H9 (cell line): ENCODE measurements around the gene SLC24A3. TPM values are rescaled to one million over a fixed set of nuclear protein-coding genes. Genes with fewer than 3 reads are reported as not detected.

ENCODE experiments used
- DNase-seq: peaks from one replicate; pipeline ENCODE4 v3.0.0-alpha.2; 2017
- H2AFZ ChIP-seq: one replicate; pipeline ENCODE4 v1.6.1; 2013; ENCODE audit warnings: mild to moderate bottlenecking, low read length, control low read depth, moderate library complexity
- H2AK5ac ChIP-seq: 2 replicates; pipeline ENCODE4 v1.6.1; 2013; ENCODE audit warnings: low read length, control low read depth, mixed read lengths; ENCODE audit not compliant: insufficient read length
- H2BK120ac ChIP-seq: one replicate; pipeline ENCODE4 v1.6.1; 2013; ENCODE audit warnings: low read depth, mild to moderate bottlenecking, low read length, control low read depth, inconsistent platforms; ENCODE audit not compliant: poor library complexity, severe bottlenecking
- H2BK12ac ChIP-seq: 2 replicates; pipeline ENCODE4 v1.6.1; 2013; ENCODE audit warnings: low read length, control low read depth, mixed read lengths, low read depth; ENCODE audit not compliant: insufficient read length
- H2BK15ac ChIP-seq: 2 replicates; pipeline ENCODE4 v1.6.1; 2013; ENCODE audit warnings: low read depth, low read length, control low read depth
- H2BK20ac ChIP-seq: one replicate; pipeline ENCODE4 v1.6.1; 2013; ENCODE audit warnings: low read depth, mild to moderate bottlenecking, low read length, control low read depth, inconsistent platforms; ENCODE audit not compliant: poor library complexity, severe bottlenecking
- H2BK5ac ChIP-seq: 2 replicates; pipeline ENCODE4 v1.6.1; 2013; ENCODE audit warnings: low read length, control low read depth, mixed read lengths; ENCODE audit not compliant: insufficient read length
- H3K14ac ChIP-seq: 2 replicates; pipeline ENCODE4 v1.6.1; 2013; ENCODE audit warnings: low read length, control low read depth; ENCODE audit not compliant: insufficient read depth
- H3K18ac ChIP-seq: 2 replicates; pipeline ENCODE4 v1.6.1; 2013; ENCODE audit warnings: low read depth, mild to moderate bottlenecking, mixed read lengths, low read length, control low read depth; ENCODE audit not compliant: insufficient read length
- H3K23ac ChIP-seq: 2 replicates; pipeline ENCODE4 v1.6.1; 2013; ENCODE audit warnings: low read length, control low read depth, mixed read lengths, low read depth; ENCODE audit not compliant: insufficient read length
- H3K23me2 ChIP-seq: 2 replicates; pipeline ENCODE4 v1.6.1; 2013; ENCODE audit warnings: low read depth, mild to moderate bottlenecking, mixed read lengths, low read length, control low read depth; ENCODE audit not compliant: insufficient read length, poor library complexity, severe bottlenecking
- H3K27ac ChIP-seq: 2 replicates; pipeline ENCODE4 v1.5.1; 2013; ENCODE audit warnings: low read length, control low read depth, mixed read lengths, low read depth; ENCODE audit not compliant: insufficient read length
- H3K27me3 ChIP-seq: 2 replicates; pipeline ENCODE4 v1.6.1; 2013; ENCODE audit warnings: low read length, control low read depth, inconsistent platforms; ENCODE audit not compliant: insufficient read depth
- H3K4ac ChIP-seq: 2 replicates; pipeline ENCODE4 v1.6.1; 2013; ENCODE audit warnings: low read depth, mild to moderate bottlenecking, control low read depth, inconsistent platforms, low read length, moderate library complexity
- H3K4me1 ChIP-seq: 2 replicates; pipeline ENCODE4 v1.6.1; 2013; ENCODE audit warnings: low read length, control low read depth, inconsistent platforms; ENCODE audit not compliant: insufficient read depth
- H3K4me2 ChIP-seq: 2 replicates; pipeline ENCODE4 v1.6.1; 2013; ENCODE audit warnings: low read length, control low read depth, mixed read lengths; ENCODE audit not compliant: insufficient read length, insufficient read depth
- H3K56ac ChIP-seq: 2 replicates; pipeline ENCODE4 v1.6.1; 2013; ENCODE audit warnings: low read depth, mild to moderate bottlenecking, mixed read lengths, low read length, control low read depth; ENCODE audit not compliant: insufficient read length
- H3K79me1 ChIP-seq: 2 replicates; pipeline ENCODE4 v1.6.1; 2013; ENCODE audit warnings: low read depth, mild to moderate bottlenecking, moderate library complexity, low read length, control low read depth, inconsistent platforms; ENCODE audit not compliant: insufficient read depth, poor library complexity, severe bottlenecking
- H3K79me2 ChIP-seq: 2 replicates; pipeline ENCODE4 v1.6.1; 2013; ENCODE audit warnings: low read length, control low read depth, inconsistent platforms; ENCODE audit not compliant: insufficient read depth
- H3K9ac ChIP-seq: 2 replicates; pipeline ENCODE4 v1.6.1; 2013; ENCODE audit warnings: low read length, control low read depth, mixed read lengths; ENCODE audit not compliant: insufficient read length; ENCODE audit errors: extremely low read depth
- H3K9me3 ChIP-seq: one replicate; pipeline ENCODE4 v1.6.1; 2013; ENCODE audit warnings: low read depth, low read length, inconsistent platforms; ENCODE audit not compliant: control insufficient read depth
- H3T11ph ChIP-seq: one replicate; pipeline ENCODE4 v1.6.1; 2013; ENCODE audit warnings: mild to moderate bottlenecking, low read length, control low read depth, inconsistent platforms
- H4K20me1 ChIP-seq: one replicate; pipeline ENCODE4 v1.6.1; 2013; ENCODE audit not compliant: control insufficient read depth, insufficient read length, insufficient read depth
- H4K5ac ChIP-seq: 2 replicates; pipeline ENCODE4 v1.6.1; 2013; ENCODE audit warnings: low read depth, mild to moderate bottlenecking, mixed read lengths, low read length, control low read depth; ENCODE audit not compliant: insufficient read length
- H4K8ac ChIP-seq: replicated peaks from 2 replicates; pipeline ENCODE4 v1.6.1; 2013; ENCODE audit warnings: low read length, control low read depth, mixed read lengths, low read depth; ENCODE audit not compliant: insufficient read length
- H4K91ac ChIP-seq: 2 replicates; pipeline ENCODE4 v1.6.1; 2013; ENCODE audit warnings: low read depth, mild to moderate bottlenecking, moderate library complexity, mixed read lengths, low read length, control low read depth; ENCODE audit not compliant: insufficient read length
- H3K27ac Mint-ChIP-seq, 3 experiments: 2 replicates in 2 of 3; 3 replicates in 1 of 3; pipeline ENCODE4 v1.8.0; 2020 to 2021; ENCODE audit warnings: mixed read lengths in 3 of 3, mild to moderate bottlenecking in 1 of 3, moderate library complexity in 1 of 3
- H3K27me3 Mint-ChIP-seq: 2 replicates; pipeline ENCODE4 v1.8.0; 2021; ENCODE audit warnings: low read depth, mild to moderate bottlenecking, moderate library complexity, mixed read lengths
- H3K36me3 Mint-ChIP-seq, 3 experiments: 2 replicates in 2 of 3; 3 replicates in 1 of 3; pipeline ENCODE4 v1.8.0; 2020 to 2021; ENCODE audit warnings: low read depth in 3 of 3, mixed read lengths in 3 of 3; ENCODE audit not compliant: insufficient read depth in 1 of 3
- H3K4me1 Mint-ChIP-seq, 2 experiments: 2 replicates each; pipeline ENCODE4 v1.8.0; 2020; ENCODE audit warnings: mixed read lengths in 2 of 2
- H3K4me3 Mint-ChIP-seq, 2 experiments: 2 replicates in 1 of 2; 3 replicates in 1 of 2; pipeline ENCODE4 v1.8.0; 2020 to 2021; ENCODE audit warnings: mild to moderate bottlenecking in 2 of 2, mixed read lengths in 2 of 2, moderate library complexity in 1 of 2
- H3K9me3 Mint-ChIP-seq, 2 experiments: 2 replicates in 1 of 2; 3 replicates in 1 of 2; pipeline ENCODE4 v1.8.0; 2020; ENCODE audit warnings: mild to moderate bottlenecking in 2 of 2, mixed read lengths in 2 of 2, moderate library complexity in 1 of 2
- WGBS: extraction: QIAGEN DNeasy Blood & Tissue Kit; methylation state at CpG from one replicate; pipeline ENCODE4 v1.1.7; 2013; ENCODE audit warnings: missing lambda C conversion rate, low lambda C conversion rate, mixed read lengths; ENCODE audit not compliant: insufficient read length; ENCODE audit errors: extremely low coverage; 5-methylcytosine and 5-hydroxymethylcytosine counted together
- total RNA-seq: library from RNA; stranded (reverse); gene quantifications from 2 replicates; pipeline ENCODE4 v1.2.1, GENCODE V29; 2021
- TF ChIP-seq, protein P1 (sequence below): fragments of 200-600 bp; sonication (generic); conservative IDR thresholded peaks from 3 replicates; pipeline ENCODE4 v1.8.0; 2021; ENCODE audit warnings: antibody characterized with exemption, mild to moderate bottlenecking

SLC24A3 gene
- total RNA-seq, 1 experiment from 2014 or later, result 0.83 TPM

DNA sequence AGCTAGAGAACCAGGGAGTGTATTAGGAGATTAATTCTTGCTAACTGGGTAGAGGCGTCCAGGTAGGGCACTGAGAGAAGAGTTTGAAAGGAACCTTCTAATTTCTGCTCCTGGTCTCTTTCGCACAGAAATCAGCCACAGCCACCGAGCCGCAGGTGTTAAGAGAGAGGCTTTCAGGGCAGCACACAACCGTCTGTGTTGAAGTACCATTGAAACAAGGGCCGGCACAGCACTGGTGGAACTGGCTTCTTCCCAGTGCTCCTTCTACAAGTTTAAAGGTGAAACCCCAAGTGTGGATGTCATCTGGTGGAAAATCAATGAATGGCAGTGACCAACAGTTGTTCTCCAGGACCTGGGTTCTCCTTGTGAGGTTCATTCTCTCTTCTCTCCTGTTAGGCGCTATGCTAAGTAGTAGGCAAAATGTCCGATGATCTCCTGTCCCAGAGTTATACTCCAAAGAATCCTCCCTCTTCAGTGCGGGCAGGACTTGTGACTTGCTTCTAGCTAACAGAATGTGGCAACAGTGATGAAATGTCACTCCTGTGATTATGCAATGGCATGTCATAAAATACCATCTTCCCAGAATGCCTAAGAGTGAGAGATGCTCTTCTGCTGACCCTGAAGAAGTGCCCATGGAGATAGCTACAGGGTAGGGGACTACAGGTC, 530.7 kb downstream of the SLC24A3 start:
- Histone ChIP-seq H2BK12ac (no peak overlapping the region), H2AK5ac (no peak overlapping the region), H3K27me3 (no peaks in the 10 kb centered on the region), H4K8ac (no peak overlapping the region), H4K5ac (no peak overlapping the region), H3K9me3 (no peaks in the 10 kb centered on the region), H3K4ac (no peak overlapping the region), H4K20me1 (no peaks in the 10 kb centered on the region), H3T11ph (no peak overlapping the region), H3K4me2 (no peak overlapping the region), H3K9ac (no peak overlapping the region), H3K56ac (no peak overlapping the region), H3K4me1 (no peaks in the 10 kb centered on the region; the same call in 1 of the 2 replicates), H2BK20ac (no peak overlapping the region), H3K14ac (no peak overlapping the region), H3K79me1 (no peaks in the 10 kb centered on the region), H2BK5ac (no peak overlapping the region), H4K91ac (no peak overlapping the region), H3K79me2 (no peaks in the 10 kb centered on the region), H3K27ac (no peak overlapping the region), H3K23me2 (no peaks in the 10 kb centered on the region), H2AFZ (no peak overlapping the region), H2BK120ac (no peak overlapping the region), H2BK15ac (no peak overlapping the region), H3K23ac (no peak overlapping the region), H3K18ac (no peak overlapping the region)
- peaks cover 2% of the 10 kb centered on the region; the same call in 1 of the 2 replicates for H3K27me3 Mint-ChIP-seq
- DNase-seq, result no peak
- peaks cover 0 to 5% (median 3%) of the 10 kb centered on the region in 3 experiments; a peak in 1 of 7 replicates for H3K36me3 Mint-ChIP-seq
- peaks cover 12 to 14% of the 10 kb centered on the region in 2 experiments for H3K4me1 Mint-ChIP-seq
- no peak overlapping the region for H3K4me3 Mint-ChIP-seq
- TF ChIP-seq, protein P1, sequence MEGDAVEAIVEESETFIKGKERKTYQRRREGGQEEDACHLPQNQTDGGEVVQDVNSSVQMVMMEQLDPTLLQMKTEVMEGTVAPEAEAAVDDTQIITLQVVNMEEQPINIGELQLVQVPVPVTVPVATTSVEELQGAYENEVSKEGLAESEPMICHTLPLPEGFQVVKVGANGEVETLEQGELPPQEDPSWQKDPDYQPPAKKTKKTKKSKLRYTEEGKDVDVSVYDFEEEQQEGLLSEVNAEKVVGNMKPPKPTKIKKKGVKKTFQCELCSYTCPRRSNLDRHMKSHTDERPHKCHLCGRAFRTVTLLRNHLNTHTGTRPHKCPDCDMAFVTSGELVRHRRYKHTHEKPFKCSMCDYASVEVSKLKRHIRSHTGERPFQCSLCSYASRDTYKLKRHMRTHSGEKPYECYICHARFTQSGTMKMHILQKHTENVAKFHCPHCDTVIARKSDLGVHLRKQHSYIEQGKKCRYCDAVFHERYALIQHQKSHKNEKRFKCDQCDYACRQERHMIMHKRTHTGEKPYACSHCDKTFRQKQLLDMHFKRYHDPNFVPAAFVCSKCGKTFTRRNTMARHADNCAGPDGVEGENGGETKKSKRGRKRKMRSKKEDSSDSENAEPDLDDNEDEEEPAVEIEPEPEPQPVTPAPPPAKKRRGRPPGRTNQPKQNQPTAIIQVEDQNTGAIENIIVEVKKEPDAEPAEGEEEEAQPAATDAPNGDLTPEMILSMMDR, result no peak
- no peak overlapping the region for H3K27ac Mint-ChIP-seq
- peaks cover 11 to 13% of the 10 kb centered on the region in 2 experiments for H3K9me3 Mint-ChIP-seq
- WGBS, result no CpG with 5 or more reads among the region's 9 CpGs
